CD4-positive, alpha-beta T cell treated with Interleukin-12 subunit alpha and Interleukin-12 subunit beta, for 1 hour (primary cell): Measurements from ENCODE around the gene NIF3L1.
"Not testable (repeated sequence)": the region's sequence is repeated elsewhere in the genome, so short reads cannot be mapped to it uniquely, and the experiment has no call there.

ENCODE experiments used
- DNase-seq: peaks from one replicate; pipeline ENCODE4 v3.0.0-alpha.2; 2020

Gene NIF3L1

DNA sequence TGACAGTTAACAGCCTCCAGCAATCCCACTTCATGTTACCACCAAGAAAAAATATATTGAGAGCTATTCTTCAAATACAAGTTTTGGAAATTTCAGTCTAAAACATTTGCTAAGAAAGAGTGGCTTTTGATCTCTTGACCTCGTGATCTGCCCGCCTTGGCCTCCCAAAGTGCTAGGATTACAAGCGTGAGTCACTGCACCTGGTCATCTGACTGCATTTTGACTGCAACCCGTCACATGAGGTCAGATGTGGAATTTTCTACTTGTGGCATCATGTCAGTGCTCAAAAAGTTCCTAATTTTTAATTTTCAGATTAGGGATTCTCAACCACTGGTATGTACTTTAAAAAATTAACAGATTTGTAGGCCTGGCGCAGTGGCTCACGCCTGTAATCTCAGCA is 15.6 kb upstream of the NIF3L1 start:
- no peak for DNase-seq

GRCh38 chr2:200877443-200877842 is 11.7 kb upstream of the NIF3L1 start:
- DNase-seq: no peak

GRCh38 chr2:200878289-200878880 is 10.8 kb upstream of the NIF3L1 start:
- DNase-seq: no peak

GRCh38 chr2:200881715-200882249 is 7.4 kb upstream of the NIF3L1 start:
- not testable (repeated sequence) for DNase-seq

GRCh38 chr2:200899482-200899881 is 10.3 kb downstream of the NIF3L1 start:
- DNase-seq: no peak

GRCh38 chr2:200901459-200902072 is 12.4 kb downstream of the NIF3L1 start:
- peak; percentile 85 for DNase-seq

DNA sequence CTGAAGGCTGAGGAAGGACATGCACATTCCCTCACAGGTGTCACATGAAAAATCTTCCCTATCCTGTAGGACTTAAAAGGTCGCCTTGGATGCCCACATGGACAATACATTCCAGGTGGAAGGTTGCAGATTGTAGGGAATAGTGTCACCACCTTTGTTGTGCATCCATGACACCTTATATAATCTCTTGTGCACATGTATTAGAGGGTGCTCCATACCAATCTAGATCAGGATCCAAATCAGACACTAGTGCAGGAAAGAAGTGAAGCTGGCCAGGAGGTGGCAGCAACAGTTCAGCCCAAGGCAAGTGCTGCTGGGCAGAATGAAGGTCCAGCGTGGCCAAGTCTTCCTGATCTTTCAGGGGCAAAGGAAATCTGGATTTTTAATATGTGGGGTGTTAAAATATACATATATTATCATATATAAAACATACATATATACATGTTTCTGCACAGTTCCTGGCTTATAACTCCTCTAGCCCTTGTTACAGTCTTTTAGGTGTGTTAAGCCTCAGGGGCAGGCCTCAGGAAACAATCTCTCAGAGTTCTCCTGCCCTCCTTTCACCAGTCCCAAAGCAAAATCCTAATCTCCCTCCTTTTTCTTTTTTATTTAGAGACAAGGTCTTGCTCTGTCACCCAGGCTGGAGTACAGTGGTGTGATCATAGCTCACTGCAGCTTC is 16.6 kb downstream of the NIF3L1 start:
- DNase-seq: peak; percentile 60

GRCh38 chr2:200909958-200910357 is 20.8 kb downstream of the NIF3L1 start:
- no peak for DNase-seq

GRCh38 chr2:200913654-200914053 is 24.5 kb downstream of the NIF3L1 start:
- DNase-seq: no peak

DNA sequence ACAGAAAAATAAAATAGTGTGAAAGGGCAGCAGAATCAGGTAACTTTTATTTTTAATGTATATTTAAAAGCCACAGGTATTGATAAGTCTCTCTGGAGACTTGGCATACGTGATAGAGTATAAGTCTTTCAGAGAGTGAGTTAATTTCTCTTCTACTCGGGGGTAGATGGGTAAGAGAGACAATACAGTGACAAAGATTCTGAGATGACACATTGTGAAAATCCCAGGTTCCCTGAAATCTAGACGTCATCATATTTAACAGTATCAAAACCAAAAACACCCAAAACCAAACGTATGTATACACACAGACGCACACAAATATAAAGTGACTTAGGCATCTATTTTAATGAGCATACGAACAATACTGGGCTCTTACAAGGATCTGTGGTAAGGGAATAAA is 33.3 kb downstream of the NIF3L1 start:
- no peak for DNase-seq

DNA sequence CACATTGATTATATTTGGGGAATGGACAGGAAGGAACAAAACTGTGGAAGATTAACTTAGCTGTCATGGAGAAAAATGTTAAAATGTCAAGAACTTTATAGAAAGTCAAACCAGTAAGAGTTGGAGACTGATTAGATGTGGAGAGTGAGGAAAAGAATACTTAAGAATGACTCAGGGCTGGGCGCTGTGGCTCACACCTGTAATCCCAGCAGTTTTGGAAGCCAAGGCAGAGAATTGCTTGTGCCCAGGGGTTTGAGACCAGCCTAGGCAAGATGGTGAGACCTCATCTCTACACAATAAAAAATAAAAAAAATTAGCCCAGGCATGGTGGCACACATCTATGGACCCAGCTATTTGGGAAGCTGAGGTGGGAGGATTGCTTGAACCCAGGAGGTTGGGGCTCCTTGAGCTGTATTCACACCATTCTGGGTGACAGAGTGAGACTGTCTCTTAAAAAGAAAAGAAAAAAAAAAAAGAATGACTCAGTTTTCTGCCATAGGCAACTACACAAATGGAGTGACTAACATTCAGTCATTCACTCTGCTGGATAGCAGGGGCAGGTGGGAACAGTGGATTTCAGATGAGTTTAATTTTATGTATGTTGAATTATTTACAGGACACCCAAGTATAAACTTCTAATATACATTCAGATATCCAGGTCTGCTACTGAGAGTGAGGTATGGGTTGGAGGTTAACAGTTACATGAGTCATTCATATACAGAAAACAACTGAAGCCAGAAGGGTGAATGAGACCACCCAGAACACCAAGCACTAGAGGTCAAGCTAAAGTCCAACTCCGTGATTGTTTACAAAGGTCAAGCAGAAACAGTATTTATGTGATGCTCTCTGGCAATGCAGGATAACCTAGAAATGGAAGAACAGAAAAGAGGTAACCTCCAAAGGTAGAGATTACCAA is 40.4 kb downstream of the NIF3L1 start:
- DNase-seq: no peak

- DNase-seq: no peak
Observed at GRCh38 chr2:200930947-200931626, 41.9 kb downstream of the NIF3L1 start.

DNA sequence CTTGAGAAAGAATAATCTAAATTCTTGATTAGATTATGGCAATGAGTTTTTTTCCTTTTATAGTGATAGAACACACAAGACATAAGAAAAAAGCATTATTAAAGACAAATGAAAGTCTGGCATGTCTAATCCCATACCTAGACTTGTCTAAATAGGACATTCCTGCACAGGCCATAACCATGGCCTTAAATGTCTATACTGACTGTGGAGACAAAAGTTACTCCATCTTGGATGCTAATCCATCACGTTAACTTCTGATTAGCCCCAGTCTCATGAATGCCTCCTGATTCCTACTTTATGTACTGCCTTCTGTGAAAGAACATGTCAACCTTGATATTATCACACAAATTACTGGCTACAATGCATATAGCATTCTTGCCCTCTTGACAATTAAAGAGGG is 50.7 kb downstream of the NIF3L1 start:
- DNase-seq: no peak

- DNase-seq: no peak
Observed at GRCh38 chr2:200943527-200944105, 54.4 kb downstream of the NIF3L1 start.

- no peak for DNase-seq
Observed at GRCh38 chr2:200944467-200945394, 55.6 kb downstream of the NIF3L1 start.

DNA sequence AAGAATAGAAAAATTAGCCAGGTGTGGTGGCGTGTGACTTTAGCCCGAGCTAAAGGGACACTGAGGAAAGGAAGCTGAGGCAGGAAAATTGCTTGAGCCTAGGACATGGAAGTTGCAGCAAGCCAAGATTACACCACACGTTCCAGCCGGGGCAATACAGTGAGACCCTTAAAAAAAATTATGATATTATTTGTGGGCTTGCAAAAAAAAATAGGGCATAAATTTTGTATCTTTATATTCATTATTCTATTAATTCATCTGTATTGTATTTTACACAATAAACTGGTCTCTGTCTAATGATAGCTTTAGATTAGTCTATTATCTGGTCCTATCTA is 56.2 kb downstream of the NIF3L1 start:
- DNase-seq: no peak

DNA sequence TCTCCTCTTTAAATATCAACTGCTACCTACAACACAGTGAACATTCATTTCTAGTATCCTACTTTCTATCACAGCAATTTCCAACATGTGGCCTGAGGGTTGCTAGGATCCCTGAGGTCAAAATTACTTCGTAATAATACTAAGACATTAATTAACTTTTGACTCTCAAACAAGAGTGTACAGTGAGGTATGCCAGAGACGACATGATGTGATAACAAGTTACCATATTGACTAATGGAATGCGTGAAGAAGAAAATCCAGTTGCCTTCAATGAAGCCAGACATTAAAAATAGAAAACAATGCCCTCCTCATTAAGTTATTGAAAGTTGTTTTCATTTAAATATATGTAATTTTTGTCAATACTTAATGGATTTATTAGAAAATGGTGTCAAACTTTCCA is 61.2 kb downstream of the NIF3L1 start:
- no peak for DNase-seq
